ENCODE data around the gene CD63. TPM values are rescaled to one million over a fixed set of nuclear protein-coding genes. Genes with fewer than 3 reads are reported as not detected.
A peak's percentile ranks its signal among the peaks of the same experiment; 100 is the strongest.

CD63 gene
- total RNA-seq, 2 donors from 2014 or later, result 341 to 511 TPM

- DNase-seq (peak; percentile 53 to 79 (median 66)), ATAC-seq (peak; percentile 80)
- H3K27ac ChIP-seq, result no peak within 1 kb of the TSS
- WGBS, 2 donors, result 0 to 1% methylated on average over 21 to 35 of the region's 39 CpGs
- peak within 1 kb of the TSS; percentile 28 to 34 for H3K4me3 ChIP-seq
- H3K9me3 ChIP-seq, result no peaks in the 10 kb centered on the region
- TF ChIP-seq, protein P1, sequence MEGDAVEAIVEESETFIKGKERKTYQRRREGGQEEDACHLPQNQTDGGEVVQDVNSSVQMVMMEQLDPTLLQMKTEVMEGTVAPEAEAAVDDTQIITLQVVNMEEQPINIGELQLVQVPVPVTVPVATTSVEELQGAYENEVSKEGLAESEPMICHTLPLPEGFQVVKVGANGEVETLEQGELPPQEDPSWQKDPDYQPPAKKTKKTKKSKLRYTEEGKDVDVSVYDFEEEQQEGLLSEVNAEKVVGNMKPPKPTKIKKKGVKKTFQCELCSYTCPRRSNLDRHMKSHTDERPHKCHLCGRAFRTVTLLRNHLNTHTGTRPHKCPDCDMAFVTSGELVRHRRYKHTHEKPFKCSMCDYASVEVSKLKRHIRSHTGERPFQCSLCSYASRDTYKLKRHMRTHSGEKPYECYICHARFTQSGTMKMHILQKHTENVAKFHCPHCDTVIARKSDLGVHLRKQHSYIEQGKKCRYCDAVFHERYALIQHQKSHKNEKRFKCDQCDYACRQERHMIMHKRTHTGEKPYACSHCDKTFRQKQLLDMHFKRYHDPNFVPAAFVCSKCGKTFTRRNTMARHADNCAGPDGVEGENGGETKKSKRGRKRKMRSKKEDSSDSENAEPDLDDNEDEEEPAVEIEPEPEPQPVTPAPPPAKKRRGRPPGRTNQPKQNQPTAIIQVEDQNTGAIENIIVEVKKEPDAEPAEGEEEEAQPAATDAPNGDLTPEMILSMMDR (IDR thresholded peaks at IDR 0.05), result no peak
- TF ChIP-seq POLR2A (IDR thresholded peaks at IDR 0.05), result no peak
- H3K4me1 ChIP-seq, result peaks cover 6% of the 10 kb centered on the region
- intact Hi-C loops (cut with DNase I), result no loop called here
- no peaks in the 10 kb centered on the region for H3K36me3 ChIP-seq (replicated peaks in 1 of 2; ENCODE audit: insufficient read depth in 1 of 2, low read depth in 2 of 2)
- no peaks in the 10 kb centered on the region for H3K27me3 ChIP-seq
Observed at GRCh38 chr12:55707841-55708694, 20.7 kb downstream of the CD63 start, which contains the start of gene ITGA7. Gene ITGA7 (minus strand): TSS chr12:55707904. CDS start chr12:55707682, 222 bp downstream.

- intact Hi-C loops (cut with DNase I), result no loop called here
- no peak for DNase-seq
- Histone ChIP-seq H3K27ac (no peak overlapping the region), H3K9me3 (no peaks in the 10 kb centered on the region), H3K4me1 (peaks cover 6% of the 10 kb centered on the region), H3K27me3 (no peaks in the 10 kb centered on the region), H3K36me3 (replicated peaks in 1 of 2; ENCODE audit: insufficient read depth in 1 of 2, low read depth in 2 of 2) (no peaks in the 10 kb centered on the region), H3K4me3 (peak overlapping the region; percentile 28 to 34)
- WGBS, 2 donors, result 10 to 21% methylated on average over 9 to 21 of the region's 22 CpGs
- no peak for ATAC-seq
- TF ChIP-seq POLR2A (IDR thresholded peaks at IDR 0.05), result no peak
- TF ChIP-seq, protein P1 (IDR thresholded peaks at IDR 0.05), result no peak
Observed at GRCh38 chr12:55707219-55707671, 21.6 kb downstream of the CD63 start.

DNA sequence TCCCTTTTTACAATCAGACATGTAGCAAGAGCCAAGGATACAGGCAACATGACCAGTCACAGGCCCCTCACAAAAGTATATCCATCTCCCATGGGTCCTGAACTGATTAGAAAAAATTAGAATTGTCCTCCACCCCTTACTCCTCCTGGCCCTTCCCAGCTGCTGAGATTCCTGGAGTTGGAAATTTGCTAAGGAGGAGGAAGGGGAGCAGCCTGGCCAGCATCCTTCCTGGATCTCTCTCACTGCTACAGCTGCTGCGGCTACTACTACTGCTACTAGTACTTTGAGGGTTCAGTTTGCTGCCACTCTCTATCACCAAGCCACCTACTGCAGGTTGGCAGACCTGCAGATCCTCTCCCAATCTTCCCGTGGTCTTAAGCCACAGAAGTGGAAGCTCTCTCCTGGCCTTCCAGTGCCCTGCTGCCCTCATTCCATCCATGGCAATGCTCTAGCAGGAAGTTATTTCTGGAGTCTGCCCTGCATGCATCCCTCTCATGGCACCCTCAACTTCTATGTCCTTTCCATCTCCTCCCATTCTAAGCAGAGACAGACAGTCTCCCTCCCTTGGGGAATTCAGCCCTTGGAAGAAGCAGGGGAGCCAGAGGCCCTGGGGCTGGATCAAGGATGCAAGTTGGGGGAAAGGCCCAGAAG lies 22.1 kb downstream of the CD63 start:
- Histone ChIP-seq H3K4me3 (no peak overlapping the region), H3K27me3 (no peaks in the 10 kb centered on the region), H3K4me1 (peaks cover 6% of the 10 kb centered on the region), H3K9me3 (no peaks in the 10 kb centered on the region), H3K27ac (no peak overlapping the region), H3K36me3 (replicated peaks in 1 of 2; ENCODE audit: insufficient read depth in 1 of 2, low read depth in 2 of 2) (no peaks in the 10 kb centered on the region)
- intact Hi-C loops (cut with DNase I), result no loop called here
- no peak for TF ChIP-seq POLR2A (IDR thresholded peaks at IDR 0.05)
- TF ChIP-seq, protein P1 (IDR thresholded peaks at IDR 0.05), result no peak
- WGBS, 2 donors, result 72 to 84% methylated on average over 2 of the region's 2 CpGs
- DNase-seq (no peak), ATAC-seq (no peak)

DNA sequence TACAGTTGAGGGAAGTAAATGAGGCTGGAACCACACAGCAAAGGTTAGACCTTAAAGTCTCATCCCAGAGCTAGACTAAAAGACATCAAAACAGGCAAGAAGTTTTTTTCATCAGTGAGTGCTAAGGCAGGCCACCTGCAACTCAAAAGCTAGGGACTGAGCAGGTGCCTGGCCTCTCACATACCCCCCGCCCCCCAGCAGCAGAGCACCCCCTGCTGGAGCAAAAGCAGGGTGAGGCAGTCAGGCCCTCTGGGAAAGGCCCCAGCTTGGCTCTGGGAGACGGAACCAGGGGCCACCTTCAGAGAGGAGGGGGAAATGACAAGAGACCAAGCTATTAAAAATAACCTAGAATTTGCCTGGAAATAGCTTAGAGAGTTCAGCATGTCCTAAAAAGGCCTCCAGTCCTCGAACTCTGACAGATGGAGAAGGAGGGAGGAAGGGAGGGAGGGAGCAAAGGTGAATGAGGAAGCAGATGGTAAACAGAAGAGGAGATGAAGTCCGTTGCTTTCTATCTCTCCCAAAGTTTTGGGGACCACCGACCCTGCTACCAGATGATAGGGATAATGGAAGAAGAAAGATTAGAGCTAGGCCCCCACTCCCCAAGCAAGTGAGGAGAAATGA lies 22.9 kb downstream of the CD63 start:
- DNase-seq (no peak), ATAC-seq (no peak)
- 35 to 40% methylated on average over 5 of the region's 5 CpGs for WGBS, 2 donors
- TF ChIP-seq, protein P1 (IDR thresholded peaks at IDR 0.05), result peak in 2 of 7 experiments; percentile 13 to 21
- TF ChIP-seq POLR2A (IDR thresholded peaks at IDR 0.05), result no peak
- intact Hi-C loops (cut with DNase I), result no loop called here
- no peaks in the 10 kb centered on the region for H3K9me3 ChIP-seq
- no peak overlapping the region for H3K4me3 ChIP-seq
- peaks cover 6% of the 10 kb centered on the region for H3K4me1 ChIP-seq
- no peak overlapping the region for H3K27ac ChIP-seq
- no peaks in the 10 kb centered on the region for H3K27me3 ChIP-seq
- no peaks in the 10 kb centered on the region for H3K36me3 ChIP-seq (replicated peaks in 1 of 2; ENCODE audit: insufficient read depth in 1 of 2, low read depth in 2 of 2)

Data from body of pancreas (tissue), 4 donors.